CD4-positive, alpha-beta T cell treated with Interleukin-1 beta for 1 hour (primary cell): ENCODE data around the gene BLVRA.

Source experiments
- DNase-seq, 2 donors: peaks; one replicate each; pipeline ENCODE4 v3.0.0-alpha.2; 2020 to 2022

Gene BLVRA

GRCh38 chr7:43750016-43750887 lies 8.2 kb upstream of the BLVRA start:
- DNase-seq, result no peak

- no peak for DNase-seq
Measured at GRCh38 chr7:43752411-43752810, 6.1 kb upstream of the BLVRA start.

- no peak for DNase-seq
Measured at GRCh38 chr7:43753271-43753810, 5.1 kb upstream of the BLVRA start.

- no peak for DNase-seq
Measured at GRCh38 chr7:43753843-43754242, 4.6 kb upstream of the BLVRA start.

- DNase-seq, result no peak
Measured at GRCh38 chr7:43754596-43754995, 3.9 kb upstream of the BLVRA start.

- DNase-seq, result no peak
Measured at GRCh38 chr7:43756368-43757072, 2.0 kb upstream of the BLVRA start.

- no peak for DNase-seq
Measured at GRCh38 chr7:43757073-43757720, 1.3 kb upstream of the BLVRA start.

- peak; percentile 41 to 55 for DNase-seq
Measured at GRCh38 chr7:43758822-43759683, 573 bp downstream of the BLVRA start.

- no peak for DNase-seq
Measured at GRCh38 chr7:43760861-43761260, 2.4 kb downstream of the BLVRA start.

- DNase-seq, result no peak
Measured at GRCh38 chr7:43761382-43761781, 2.9 kb downstream of the BLVRA start.

GRCh38 chr7:43761938-43762692 lies 3.6 kb downstream of the BLVRA start:
- no peak for DNase-seq

GRCh38 chr7:43763183-43763582 lies 4.7 kb downstream of the BLVRA start:
- DNase-seq, result no peak

GRCh38 chr7:43764039-43764761 lies 5.7 kb downstream of the BLVRA start:
- DNase-seq, result peak; percentile 18 to 35

GRCh38 chr7:43764807-43765491 lies 6.5 kb downstream of the BLVRA start:
- no peak for DNase-seq

- no peak for DNase-seq
Measured at GRCh38 chr7:43766564-43766963, 8.1 kb downstream of the BLVRA start.

GRCh38 chr7:43767311-43767710 lies 8.8 kb downstream of the BLVRA start:
- no peak for DNase-seq

- no peak for DNase-seq
Measured at GRCh38 chr7:43768201-43768886, 9.9 kb downstream of the BLVRA start.

GRCh38 chr7:43768887-43769272 lies 10.4 kb downstream of the BLVRA start:
- no peak for DNase-seq

GRCh38 chr7:43769281-43769680 lies 10.8 kb downstream of the BLVRA start:
- no peak for DNase-seq
